A549 treated with GW870086 at 1 μM for 4 hours (cell line): ENCODE data around the gene OR10AD1. TPM values are rescaled to one million over a fixed set of nuclear protein-coding genes. Genes with fewer than 3 reads are reported as not detected.

Experiments used
- total RNA-seq: library from RNA; stranded (reverse); fragments of 200-300 nt; extraction: Qiagen RNA extraction; gene quantifications from 5 replicates; pipeline ENCODE4 v1.2.3, GENCODE V29; 2022; ENCODE audit warnings: low read depth

Gene OR10AD1
- total RNA-seq: not detected in 5 replicates

GRCh38 chr12:48203192-48203591, at the start of gene OR10AD1:
Gene OR10AD1 (minus strand): TSS chr12:48203292. CDS start chr12:48203292, 0 bp downstream.

GRCh38 chr12:48183091-48183875, 19.8 kb downstream of the OR10AD1 start, which contains the start of gene CCDC184:
Gene CCDC184 (plus strand): TSS chr12:48183644. CDS start chr12:48184123, 479 bp downstream.

GRCh38 chr12:48157018-48157888, 45.8 kb downstream of the OR10AD1 start, which contains the start of gene ASB8:
Gene ASB8 (minus strand): TSS chr12:48157515. CDS start chr12:48153496, 4,019 bp downstream.

Other genes starting within 250 kb of the OR10AD1 start
- gene TMEM106C, start 239.7 kb downstream of the OR10AD1 start, total RNA-seq: 119 to 142 TPM (median 124 TPM) in 5 replicates
- 0.02 to 0.08 TPM (median 0.06 TPM) in 4 of 5 replicates, not detected in the other for gene COL2A1, start 198.8 kb downstream of the OR10AD1 start, total RNA-seq
- 9.6 to 13.3 TPM (median 12.3 TPM) in 5 replicates for gene SENP1, start 97.2 kb downstream of the OR10AD1 start, total RNA-seq
- 23.7 to 27.3 TPM (median 26.5 TPM) in 5 replicates for gene PFKM, start 83.9 kb downstream of the OR10AD1 start, total RNA-seq
- gene ASB8, start 45.8 kb downstream of the OR10AD1 start, total RNA-seq: 12.4 to 17.2 TPM (median 14.4 TPM) in 5 replicates
- gene CCDC184, start 19.6 kb downstream of the OR10AD1 start, total RNA-seq: 2.2 to 3.3 TPM (median 3.3 TPM) in 5 replicates
- 4.8 to 8.1 TPM (median 5.7 TPM) in 5 replicates for gene ZNF641, start 147.6 kb upstream of the OR10AD1 start, total RNA-seq